Left kidney (tissue), 2 donors: ENCODE measurements around the gene YPEL3. TPM values are rescaled to one million over a fixed set of nuclear protein-coding genes. Genes with fewer than 3 reads are reported as not detected.

ENCODE experiments used
- DNase-seq: peaks from one replicate; pipeline ENCODE4 v3.0.0-alpha.2; 2013
- polyA plus RNA-seq: library from polyadenylated mRNA; unstranded; fragments of 120-200 nt; gene quantifications from one replicate; pipeline ENCODE4 v1.2.1, GENCODE V29; 2013; ENCODE audit not compliant: insufficient read length

YPEL3 gene
- polyA plus RNA-seq, 1 donor, result 43.1 TPM

- DNase-seq, result peak; percentile 89
Observed at GRCh38 chr16:30091474-30092372, 4.3 kb downstream of the YPEL3 start, which contains the start of gene TBX6. TBX6 (minus strand) TSS chr16:30091924; CDS start chr16:30091193, 731 bp downstream.

GRCh38 chr16:30090610-30091331, 5.2 kb downstream of the YPEL3 start:
- no peak for DNase-seq

DNA sequence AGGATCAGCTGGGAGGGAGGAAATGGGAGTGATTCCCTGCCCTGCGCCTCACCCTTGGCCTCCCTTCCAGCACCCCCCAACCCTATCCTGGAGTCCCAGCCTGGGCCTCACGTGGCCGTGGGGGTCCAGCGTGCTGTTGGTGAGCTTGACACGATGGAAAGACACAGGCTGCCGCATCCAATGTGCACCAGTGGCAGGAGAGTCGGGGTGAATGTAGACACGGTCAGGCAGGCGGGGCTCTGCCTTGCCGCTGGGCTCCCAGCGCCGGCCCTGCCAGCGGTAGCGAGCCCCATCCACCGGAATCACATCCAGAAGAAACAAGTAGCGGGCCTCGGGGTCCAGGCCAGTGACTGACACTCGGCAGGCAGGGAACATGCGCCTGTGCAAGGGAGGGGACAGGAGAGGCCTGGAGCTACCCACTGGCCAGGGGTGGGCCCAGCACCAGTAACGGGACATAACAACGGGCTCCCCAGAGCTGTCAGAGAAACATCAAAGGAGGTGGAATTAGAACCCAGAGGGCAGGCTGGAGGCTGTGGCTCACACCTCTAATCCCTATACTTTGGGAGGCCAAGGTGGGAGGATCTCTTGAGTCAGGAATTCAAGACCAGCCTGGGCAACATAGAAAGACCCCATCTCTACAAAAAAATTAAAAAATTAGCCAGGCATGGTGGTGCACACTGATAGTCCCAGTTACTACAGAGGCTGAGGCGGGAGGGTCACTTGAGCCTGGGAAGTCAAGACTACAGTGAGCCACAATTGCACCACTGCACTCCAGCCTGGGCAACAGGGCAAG, 7.0 kb downstream of the YPEL3 start:
- DNase-seq, result no peak

GRCh38 chr16:30088237-30088831, 7.7 kb downstream of the YPEL3 start:
- DNase-seq, result no peak

- DNase-seq, result no peak
Observed at GRCh38 chr16:30087181-30087898, 8.7 kb downstream of the YPEL3 start.

GRCh38 chr16:30086291-30087140, 9.5 kb downstream of the YPEL3 start:
- no peak for DNase-seq

GRCh38 chr16:30085820-30086219, 10.2 kb downstream of the YPEL3 start:
- DNase-seq, result no peak

GRCh38 chr16:30085247-30085646, 10.8 kb downstream of the YPEL3 start:
- DNase-seq, result no peak

DNA sequence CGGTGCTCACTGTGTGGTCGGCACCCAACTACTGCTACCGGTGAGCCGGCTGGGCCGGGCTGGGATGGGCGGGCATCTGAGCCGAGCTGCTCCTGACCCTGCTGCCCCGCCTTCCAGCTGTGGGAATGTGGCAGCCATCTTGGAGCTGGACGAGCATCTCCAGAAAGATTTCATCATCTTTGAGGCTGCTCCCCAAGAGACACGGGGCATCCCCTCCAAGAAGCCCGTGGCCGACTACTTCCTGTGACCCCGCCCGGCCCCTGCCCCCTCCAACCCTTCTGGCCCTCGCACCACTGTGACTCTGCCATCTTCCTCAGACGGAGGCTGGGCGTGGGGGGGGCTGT, 11.2 kb downstream of the YPEL3 start:
- no peak for DNase-seq

DNA sequence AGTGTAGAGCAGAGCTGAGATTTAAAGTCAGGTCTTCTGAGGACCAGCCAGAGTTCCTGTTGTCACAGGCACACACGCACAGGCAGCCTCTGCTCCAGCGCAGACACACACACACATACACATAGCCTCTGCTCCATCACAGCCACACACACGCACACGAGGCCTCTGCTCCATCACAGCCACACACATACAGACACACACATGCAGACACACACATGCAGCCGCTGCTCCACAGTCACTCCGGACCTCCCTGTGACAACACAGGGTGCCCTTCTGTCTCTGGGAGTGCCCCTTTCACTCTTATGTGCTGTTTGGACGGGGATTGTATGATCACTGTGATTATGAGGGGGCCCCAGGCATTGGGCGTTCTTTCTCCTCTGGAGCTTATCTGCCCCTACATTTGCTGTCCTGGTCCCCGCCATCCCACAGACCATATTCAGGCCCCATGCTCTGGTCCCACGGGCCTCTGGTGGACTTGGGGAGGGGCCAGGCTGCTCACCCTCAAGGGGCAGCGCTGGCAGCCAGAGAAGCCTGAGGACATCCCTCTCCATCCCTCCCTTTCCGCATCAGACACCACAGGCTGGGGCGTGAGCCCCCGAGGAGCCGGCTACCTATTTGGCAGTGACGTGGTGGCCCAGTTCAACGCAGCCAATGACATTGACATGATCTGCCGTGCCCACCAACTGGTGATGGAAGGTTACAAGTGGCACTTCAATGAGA, 11.8 kb downstream of the YPEL3 start:
- no peak for DNase-seq

GRCh38 chr16:30083216-30084055, 12.6 kb downstream of the YPEL3 start:
- no peak for DNase-seq

- DNase-seq, result no peak
Observed at GRCh38 chr16:30082545-30083090, 13.4 kb downstream of the YPEL3 start.

DNA sequence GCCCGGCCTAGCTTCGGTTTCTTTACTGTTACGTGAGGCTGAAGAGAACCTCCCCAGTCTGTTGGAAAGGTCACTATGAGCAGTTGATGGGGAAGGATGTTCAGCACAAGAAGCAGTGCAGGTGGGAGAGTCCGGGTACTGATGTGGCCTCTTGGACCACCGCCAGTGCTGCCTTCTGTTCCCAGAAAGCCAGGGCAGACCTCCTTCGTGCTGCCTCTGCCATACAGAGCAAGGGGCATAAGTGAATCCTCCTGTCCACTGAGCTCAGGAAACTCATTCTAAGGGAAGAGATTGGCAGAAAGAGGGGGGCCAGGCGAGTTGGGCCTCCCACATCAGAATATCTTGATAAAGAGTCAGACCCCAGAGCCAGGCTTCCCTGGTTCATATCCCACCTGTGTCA, 16.5 kb downstream of the YPEL3 start:
- no peak for DNase-seq

DNA sequence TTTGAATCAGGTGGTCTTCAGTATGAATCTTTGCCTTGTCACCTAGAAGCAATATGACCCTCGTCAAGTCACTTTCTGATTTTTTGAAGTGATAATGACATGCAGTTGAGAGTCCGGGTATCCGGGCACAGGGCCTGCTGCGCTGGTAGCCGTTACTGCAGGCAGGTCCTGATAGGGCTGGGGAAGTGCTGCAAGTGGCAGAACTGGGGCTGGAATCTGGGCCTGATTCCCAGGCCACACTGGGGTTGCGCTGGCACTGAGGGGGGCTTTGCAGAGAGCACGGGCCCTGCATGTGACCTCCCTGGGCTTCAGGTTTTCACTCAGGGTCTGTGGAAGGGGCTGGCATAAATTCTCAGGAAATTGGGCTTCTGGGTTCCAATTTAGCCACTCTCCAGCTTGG, 17.3 kb downstream of the YPEL3 start:
- no peak for DNase-seq

DNA sequence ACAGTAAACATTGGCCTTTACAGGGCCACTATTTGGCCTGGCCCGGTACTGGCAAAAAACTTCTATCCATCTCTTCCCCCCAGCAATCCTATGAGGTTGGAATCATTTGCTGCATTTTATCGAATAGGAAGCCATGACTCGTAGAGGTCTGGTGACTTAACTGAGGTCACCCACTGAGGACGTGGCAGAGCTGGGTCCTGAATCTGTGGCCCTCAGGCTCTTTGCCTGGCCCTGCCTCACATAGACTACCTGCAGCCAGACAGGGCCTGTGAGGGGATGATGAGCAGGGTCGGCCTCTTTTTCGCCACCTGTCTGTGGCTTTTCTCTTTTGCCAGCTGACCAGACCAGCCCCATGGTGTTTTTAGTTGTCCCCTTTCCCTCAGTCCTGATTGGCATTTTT, 18.4 kb downstream of the YPEL3 start:
- DNase-seq, result no peak

DNA sequence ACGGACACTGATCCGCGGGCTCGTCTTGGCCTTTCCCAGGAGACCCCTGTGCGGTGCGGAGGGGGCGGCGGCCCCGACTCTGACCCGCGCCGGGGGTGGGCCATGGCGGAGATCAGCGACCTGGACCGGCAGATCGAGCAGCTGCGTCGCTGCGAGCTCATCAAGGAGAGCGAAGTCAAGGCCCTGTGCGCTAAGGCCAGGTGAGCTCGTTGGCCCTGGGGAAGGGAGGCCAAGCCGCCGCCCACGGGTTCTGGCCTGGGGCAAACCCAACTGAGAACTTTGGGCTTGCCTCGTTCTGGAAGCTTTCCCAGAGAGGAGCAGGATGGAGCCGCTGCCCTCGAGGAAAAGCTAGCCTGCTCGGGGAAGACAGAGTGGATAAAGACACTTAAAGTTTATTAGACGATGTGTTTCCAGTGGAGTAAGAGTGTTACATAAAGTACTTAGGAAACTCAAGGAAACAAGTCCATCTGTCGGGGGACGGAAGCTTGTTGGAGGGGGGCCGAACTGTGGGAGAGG, 19.7 kb downstream of the YPEL3 start:
- no peak for DNase-seq

- peak; percentile 88 for DNase-seq
Observed at GRCh38 chr16:30075503-30076275, 20.3 kb downstream of the YPEL3 start, which contains the start of gene PPP4C. PPP4C (plus strand) TSS chr16:30075994; CDS start chr16:30076378, 384 bp downstream.
